ENCODE measurements around the gene EPS15. TPM values are rescaled to one million over a fixed set of nuclear protein-coding genes. Genes with fewer than 3 reads are reported as not detected.

The EPS15 gene
- total and polyA plus RNA-seq, 2 experiments from 2014 or later: 14.9 to 46.0 TPM

DNA sequence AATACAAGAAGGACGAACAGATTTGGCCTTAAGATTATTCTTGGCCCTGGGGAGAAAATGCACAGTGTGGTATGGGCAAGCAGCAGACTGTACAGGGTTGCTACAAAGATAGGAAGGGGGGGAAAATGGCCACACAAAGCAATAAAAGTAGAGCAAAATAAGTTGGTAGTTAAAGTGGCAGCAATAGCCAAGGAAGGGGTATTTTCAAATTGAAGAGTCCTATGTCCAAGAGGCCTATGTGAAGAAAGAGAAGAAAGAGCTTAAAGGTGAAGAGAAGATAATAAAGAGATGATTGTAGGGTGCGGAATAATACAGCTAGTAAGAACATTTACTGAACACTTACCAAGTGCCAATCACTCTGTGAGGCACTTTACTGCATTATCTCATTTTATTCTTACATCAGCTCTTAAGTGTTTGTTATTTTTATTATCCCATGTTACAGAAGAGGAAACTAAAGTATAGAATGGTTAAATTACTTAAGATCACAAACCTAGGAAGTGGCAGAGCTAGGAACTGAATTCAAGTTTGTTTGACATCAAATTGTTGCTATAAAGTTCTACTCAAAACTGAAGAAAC, 100.6 kb downstream of the EPS15 start:
- no peaks in the 10 kb centered on the region for H3K9me2 ChIP-seq (replicated peaks; ENCODE audit: insufficient read depth)
- H3K4me1 ChIP-seq (ENCODE audit: insufficient read depth): no peaks in the 10 kb centered on the region
- DNase-seq (ENCODE audit: low spot score): no peak
- H4K20me1 ChIP-seq (ENCODE audit: insufficient read depth, poor library complexity, severe bottlenecking): no peaks in the 10 kb centered on the region
- H3K27ac ChIP-seq: no peak overlapping the region
- H3K36me3 ChIP-seq (replicated peaks; ENCODE audit: insufficient read depth, low read depth): no peaks in the 10 kb centered on the region
- H3K4me3 ChIP-seq: no peak overlapping the region
- no peaks in the 10 kb centered on the region for H3K27me3 ChIP-seq
- no peak overlapping the region for H2AFZ ChIP-seq
- no peaks in the 10 kb centered on the region for H3K9me3 ChIP-seq (ENCODE audit: low read depth)
- H3K4me2 ChIP-seq: no peak overlapping the region
- 98% methylated on average over 2 of the region's 2 CpGs for WGBS (ENCODE audit: low lambda C conversion rate, missing lambda C conversion rate)
- H3K79me2 ChIP-seq: peaks cover 10% of the 10 kb centered on the region
- TF ChIP-seq, protein P1, sequence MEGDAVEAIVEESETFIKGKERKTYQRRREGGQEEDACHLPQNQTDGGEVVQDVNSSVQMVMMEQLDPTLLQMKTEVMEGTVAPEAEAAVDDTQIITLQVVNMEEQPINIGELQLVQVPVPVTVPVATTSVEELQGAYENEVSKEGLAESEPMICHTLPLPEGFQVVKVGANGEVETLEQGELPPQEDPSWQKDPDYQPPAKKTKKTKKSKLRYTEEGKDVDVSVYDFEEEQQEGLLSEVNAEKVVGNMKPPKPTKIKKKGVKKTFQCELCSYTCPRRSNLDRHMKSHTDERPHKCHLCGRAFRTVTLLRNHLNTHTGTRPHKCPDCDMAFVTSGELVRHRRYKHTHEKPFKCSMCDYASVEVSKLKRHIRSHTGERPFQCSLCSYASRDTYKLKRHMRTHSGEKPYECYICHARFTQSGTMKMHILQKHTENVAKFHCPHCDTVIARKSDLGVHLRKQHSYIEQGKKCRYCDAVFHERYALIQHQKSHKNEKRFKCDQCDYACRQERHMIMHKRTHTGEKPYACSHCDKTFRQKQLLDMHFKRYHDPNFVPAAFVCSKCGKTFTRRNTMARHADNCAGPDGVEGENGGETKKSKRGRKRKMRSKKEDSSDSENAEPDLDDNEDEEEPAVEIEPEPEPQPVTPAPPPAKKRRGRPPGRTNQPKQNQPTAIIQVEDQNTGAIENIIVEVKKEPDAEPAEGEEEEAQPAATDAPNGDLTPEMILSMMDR (IDR thresholded peaks at IDR 0.05; ENCODE audit: poor library complexity): no peak
- TF ChIP-seq EZH2 (IDR thresholded peaks at IDR 0.05; ENCODE audit: borderline replicate concordance) (no peak), EZH2phosphoT487 (IDR thresholded peaks at IDR 0.05; ENCODE audit: low read depth, severe bottlenecking, unreplicated experiment) (no peak)

DNA sequence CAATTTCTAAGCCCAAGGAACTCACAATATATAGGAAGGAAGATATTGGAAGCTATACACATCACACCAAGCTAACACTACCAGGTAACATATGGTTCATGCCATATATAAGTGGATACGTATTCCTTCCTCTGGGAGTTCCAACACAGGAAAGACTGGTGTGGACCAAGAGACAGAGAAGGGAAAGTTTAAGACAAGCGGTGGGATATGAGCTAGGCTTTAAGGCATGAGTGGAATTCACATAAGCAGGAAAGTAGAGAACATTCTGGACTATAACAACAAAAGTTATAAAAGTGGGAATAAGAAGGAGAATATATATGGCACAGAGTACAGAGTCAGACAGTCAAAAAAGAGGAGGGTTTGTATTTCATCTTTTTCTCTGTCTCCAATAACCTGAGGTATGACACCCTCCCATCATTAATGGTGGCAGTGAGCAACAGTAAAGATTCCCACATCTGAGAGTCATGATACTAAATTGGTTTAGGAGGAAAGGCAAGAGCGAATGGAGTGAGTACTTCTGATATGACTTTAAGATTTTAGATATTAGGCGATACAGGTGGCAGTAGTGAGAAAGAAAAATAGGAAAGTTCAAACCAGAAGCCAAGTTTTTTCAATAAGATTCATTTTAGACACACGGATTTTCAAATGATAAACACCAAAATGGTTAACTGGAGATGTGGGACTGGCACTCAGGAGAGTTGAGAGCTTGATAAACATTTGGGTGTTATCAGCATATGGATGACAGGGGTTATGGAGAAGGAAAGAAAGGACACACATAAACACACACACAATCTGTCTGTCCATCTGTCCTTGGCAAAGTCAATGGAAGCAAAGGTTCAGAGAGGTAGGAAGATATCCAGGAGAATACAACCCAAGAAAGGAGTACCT, 101.3 kb downstream of the EPS15 start:
- Histone ChIP-seq H2AFZ (no peak overlapping the region), H3K4me1 (ENCODE audit: insufficient read depth) (no peaks in the 10 kb centered on the region), H3K9me2 (replicated peaks; ENCODE audit: insufficient read depth) (no peaks in the 10 kb centered on the region), H3K36me3 (replicated peaks; ENCODE audit: insufficient read depth, low read depth) (no peaks in the 10 kb centered on the region), H3K9me3 (ENCODE audit: low read depth) (no peaks in the 10 kb centered on the region), H3K79me2 (peaks cover 10% of the 10 kb centered on the region), H3K4me2 (no peak overlapping the region), H4K20me1 (ENCODE audit: insufficient read depth, poor library complexity, severe bottlenecking) (no peaks in the 10 kb centered on the region), H3K4me3 (no peak overlapping the region), H3K27ac (peak overlapping the region; percentile 5), H3K27me3 (no peaks in the 10 kb centered on the region)
- DNase-seq (ENCODE audit: low spot score): no peak
- WGBS (ENCODE audit: low lambda C conversion rate, missing lambda C conversion rate): 84% methylated on average over 5 of the region's 5 CpGs
- TF ChIP-seq, protein P1 (IDR thresholded peaks at IDR 0.05; ENCODE audit: poor library complexity): no peak
- TF ChIP-seq EZH2 (IDR thresholded peaks at IDR 0.05; ENCODE audit: borderline replicate concordance) (no peak), EZH2phosphoT487 (IDR thresholded peaks at IDR 0.05; ENCODE audit: low read depth, severe bottlenecking, unreplicated experiment) (no peak)

DNA sequence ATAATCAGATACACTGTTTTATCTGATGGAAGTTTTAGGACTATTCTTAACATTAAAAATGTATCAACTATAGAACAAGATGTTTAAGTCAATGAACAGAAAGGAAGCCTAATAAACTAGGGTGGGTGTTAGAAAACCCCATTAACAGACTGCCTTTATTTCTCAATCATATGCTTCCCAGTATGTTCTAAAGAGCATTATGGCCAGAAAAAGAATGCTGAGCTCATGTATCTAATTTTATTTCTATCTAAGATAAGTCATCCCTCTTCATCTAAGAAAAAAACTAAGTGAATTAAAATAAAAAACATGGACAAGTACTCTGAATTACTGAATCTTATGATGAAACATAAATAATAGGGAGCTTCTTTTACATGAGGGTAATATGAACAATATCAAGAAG, 102.2 kb downstream of the EPS15 start:
- H3K79me2 ChIP-seq: peaks cover 10% of the 10 kb centered on the region
- H3K9me3 ChIP-seq (ENCODE audit: low read depth): no peaks in the 10 kb centered on the region

More for the DNA sequence above, 102.2 kb downstream of the EPS15 start:
- no peak for DNase-seq (ENCODE audit: low spot score)
- Histone ChIP-seq H4K20me1 (ENCODE audit: insufficient read depth, poor library complexity, severe bottlenecking) (no peaks in the 10 kb centered on the region), H3K27me3 (no peaks in the 10 kb centered on the region), H3K36me3 (replicated peaks; ENCODE audit: insufficient read depth, low read depth) (no peaks in the 10 kb centered on the region), H3K9me2 (replicated peaks; ENCODE audit: insufficient read depth) (no peaks in the 10 kb centered on the region), H3K27ac (no peak overlapping the region), H3K4me3 (no peak overlapping the region), H3K4me1 (ENCODE audit: insufficient read depth) (no peaks in the 10 kb centered on the region), H2AFZ (no peak overlapping the region), H3K4me2 (no peak overlapping the region)
- TF ChIP-seq, protein P1 (IDR thresholded peaks at IDR 0.05; ENCODE audit: poor library complexity): no peak
- TF ChIP-seq EZH2 (IDR thresholded peaks at IDR 0.05; ENCODE audit: borderline replicate concordance) (no peak), EZH2phosphoT487 (IDR thresholded peaks at IDR 0.05; ENCODE audit: low read depth, severe bottlenecking, unreplicated experiment) (no peak)

Data from hepatocyte (in vitro differentiated cells).